ENCODE results near the gene FAM20C. TPM values are rescaled to one million over a fixed set of nuclear protein-coding genes. Genes with fewer than 3 reads are reported as not detected.

Gene FAM20C
- total RNA-seq, 1 donor from 2014 or later: 10.0 TPM

DNA sequence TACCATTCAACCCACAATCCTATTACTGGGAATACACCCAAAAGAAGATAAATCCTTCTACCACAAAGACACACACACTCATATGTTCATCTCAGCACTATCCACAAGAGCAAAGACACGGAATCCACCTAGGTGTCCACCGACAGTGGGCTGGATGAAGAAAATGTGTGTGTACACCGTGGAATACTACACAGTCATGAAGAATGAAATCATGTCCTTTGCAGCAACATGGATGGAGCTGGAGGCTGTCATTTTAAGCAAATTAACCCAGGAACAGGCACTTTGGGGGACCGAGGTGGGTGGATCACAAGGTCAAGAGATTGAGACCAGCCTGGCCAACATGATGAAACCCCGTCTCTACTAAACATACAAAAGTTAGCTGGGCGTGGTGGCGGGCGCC, 89.3 kb downstream of the FAM20C start:
- Histone ChIP-seq H4K20me1 (ENCODE audit: insufficient read depth, low read length) (no peaks in the 10 kb centered on the region), H3K4me3 (ENCODE audit: insufficient read depth, low read depth, low read length) (no peak overlapping the region), H3K9ac (ENCODE audit: low read length) (no peak overlapping the region), H3K4me1 (ENCODE audit: insufficient read depth, low read length) (no peaks in the 10 kb centered on the region), H2AFZ (ENCODE audit: low read depth, low read length) (no peak overlapping the region), H3K27me3 (ENCODE audit: insufficient read depth, low read length) (peaks cover 10% of the 10 kb centered on the region), H3K27ac (ENCODE audit: low read depth, low read length) (no peak overlapping the region), H3K9me3 (ENCODE audit: insufficient read depth, low read depth, low read length) (no peaks in the 10 kb centered on the region), H3K79me2 (ENCODE audit: insufficient read depth, low read length) (no peaks in the 10 kb centered on the region), H3K4me2 (ENCODE audit: low read length) (no peak overlapping the region), H3K36me3 (ENCODE audit: insufficient read depth, low read length) (no peaks in the 10 kb centered on the region)
- FAIRE-seq (no peak), DNase-seq (ENCODE audit: low read depth) (no peak)
- no peaks in the 10 kb centered on the region for H3K4me1 Mint-ChIP-seq (ENCODE audit: low read depth, unreplicated experiment)
- no peak overlapping the region for H3K4me3 Mint-ChIP-seq (ENCODE audit: unreplicated experiment)
- peaks cover 4% of the 10 kb centered on the region for H3K36me3 Mint-ChIP-seq (ENCODE audit: low read depth, unreplicated experiment)
- H3K27me3 Mint-ChIP-seq (ENCODE audit: low read depth, unreplicated experiment): peaks cover 48% of the 10 kb centered on the region
- TF ChIP-seq EZH2 (IDR thresholded peaks at IDR 0.05; ENCODE audit: insufficient read depth, low read length): no peak
- no peak for TF ChIP-seq CTCF (IDR thresholded peaks at IDR 0.05; ENCODE audit: insufficient read depth, low read depth, low read length)
- H3K27ac Mint-ChIP-seq (ENCODE audit: unreplicated experiment): no peak overlapping the region
- H3K9me3 Mint-ChIP-seq (ENCODE audit: unreplicated experiment): peaks cover 13% of the 10 kb centered on the region

DNA sequence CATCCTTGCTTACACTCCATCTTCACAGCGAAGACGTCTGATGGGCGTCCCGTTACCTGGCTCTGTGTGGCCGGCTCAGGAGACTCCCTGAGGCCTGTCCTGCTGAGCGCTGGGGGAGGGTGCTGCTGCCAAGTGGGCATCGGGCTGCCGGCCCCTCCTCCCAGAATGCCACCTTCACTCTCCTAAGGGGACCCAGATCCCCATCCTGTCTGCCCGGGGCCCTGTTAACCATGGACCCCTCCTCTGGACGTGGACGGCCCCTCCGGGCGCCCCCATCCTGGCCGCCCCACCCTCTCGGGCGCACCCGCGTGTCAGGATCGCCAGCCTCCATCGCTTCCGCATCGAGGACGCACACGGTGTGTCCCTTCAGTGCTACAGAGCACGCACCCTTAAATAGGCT, 90.2 kb downstream of the FAM20C start:
- Mint-ChIP-seq H3K36me3 (ENCODE audit: low read depth, unreplicated experiment) (peaks cover 4% of the 10 kb centered on the region), H3K27me3 (ENCODE audit: low read depth, unreplicated experiment) (peaks cover 42% of the 10 kb centered on the region), H3K4me3 (ENCODE audit: unreplicated experiment) (no peak overlapping the region), H3K4me1 (ENCODE audit: low read depth, unreplicated experiment) (no peaks in the 10 kb centered on the region), H3K9me3 (ENCODE audit: unreplicated experiment) (peaks cover 6% of the 10 kb centered on the region), H3K27ac (ENCODE audit: unreplicated experiment) (no peak overlapping the region)
- H3K4me1 ChIP-seq (ENCODE audit: insufficient read depth, low read length): no peaks in the 10 kb centered on the region
- H3K9me3 ChIP-seq (ENCODE audit: insufficient read depth, low read depth, low read length): no peaks in the 10 kb centered on the region
- TF ChIP-seq CTCF (IDR thresholded peaks at IDR 0.05; ENCODE audit: insufficient read depth, low read depth, low read length) (no peak), EZH2 (IDR thresholded peaks at IDR 0.05; ENCODE audit: insufficient read depth, low read length) (no peak)
- H3K27me3 ChIP-seq (ENCODE audit: insufficient read depth, low read length): peaks cover 14% of the 10 kb centered on the region
- FAIRE-seq: no peak
- no peaks in the 10 kb centered on the region for H4K20me1 ChIP-seq (ENCODE audit: insufficient read depth, low read length)
- H3K27ac ChIP-seq (ENCODE audit: low read depth, low read length): no peak overlapping the region
- DNase-seq (ENCODE audit: low read depth): no peak
- no peaks in the 10 kb centered on the region for H3K79me2 ChIP-seq (ENCODE audit: insufficient read depth, low read length)
- no peak overlapping the region for H3K4me2 ChIP-seq (ENCODE audit: low read length)
- H2AFZ ChIP-seq (ENCODE audit: low read depth, low read length): no peak overlapping the region
- no peak overlapping the region for H3K4me3 ChIP-seq (ENCODE audit: insufficient read depth, low read depth, low read length)
- H3K36me3 ChIP-seq (ENCODE audit: insufficient read depth, low read length): no peaks in the 10 kb centered on the region
- H3K9ac ChIP-seq (ENCODE audit: low read length): no peak overlapping the region

DNA sequence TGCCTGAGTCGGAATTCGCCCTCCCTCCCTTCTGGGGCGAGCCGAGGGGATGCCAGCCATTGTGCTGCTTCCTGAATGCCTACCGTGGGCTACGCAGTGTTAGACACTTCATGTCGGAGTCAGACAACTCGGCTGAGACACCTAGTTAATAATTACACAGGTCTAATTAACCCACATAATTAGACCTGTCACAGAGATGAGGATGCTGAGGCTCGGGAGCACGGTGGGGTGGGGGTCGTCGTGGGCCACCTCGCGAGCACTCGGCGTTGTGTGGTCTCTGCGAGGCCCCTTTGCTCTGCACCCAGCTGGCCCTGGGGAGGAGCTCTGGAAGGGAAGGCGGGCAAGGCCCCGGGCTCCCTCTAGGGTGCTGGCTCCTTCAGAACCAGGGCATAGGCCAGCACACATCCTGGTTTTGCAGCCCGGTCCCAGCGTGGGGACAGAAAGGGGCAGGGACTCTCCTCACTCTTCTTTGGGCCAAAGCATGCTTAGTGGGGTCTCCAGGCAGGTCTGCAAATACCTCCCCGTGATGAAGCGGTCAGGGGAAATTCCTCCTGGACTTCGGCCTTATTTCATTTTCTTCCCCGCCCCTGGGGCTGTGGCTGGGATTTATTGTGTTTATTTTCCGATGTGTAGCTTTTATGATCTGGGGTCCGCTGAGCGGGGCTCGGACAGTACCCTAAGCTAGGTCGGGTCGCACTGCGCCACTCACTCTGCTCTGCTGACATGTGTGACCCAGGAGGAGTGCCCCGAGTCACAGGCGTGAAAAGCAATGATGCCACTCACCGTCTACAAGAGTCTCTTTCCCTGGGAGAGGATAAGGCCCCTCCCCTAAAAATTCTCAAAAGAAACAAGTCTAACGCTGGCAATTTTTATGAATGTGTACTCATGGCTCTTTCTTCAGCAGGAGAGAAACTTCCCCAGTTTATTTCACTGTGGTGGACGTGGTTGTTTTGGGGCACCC, 92.7 kb downstream of the FAM20C start:
- no peak for FAIRE-seq
- peaks cover 38% of the 10 kb centered on the region for H3K27me3 Mint-ChIP-seq (ENCODE audit: low read depth, unreplicated experiment)

More for the DNA sequence above, 92.7 kb downstream of the FAM20C start:
- H2AFZ ChIP-seq (ENCODE audit: low read depth, low read length): no peak overlapping the region
- H3K27ac ChIP-seq (ENCODE audit: low read depth, low read length): no peak overlapping the region
- H3K79me2 ChIP-seq (ENCODE audit: insufficient read depth, low read length): no peaks in the 10 kb centered on the region
- TF ChIP-seq EZH2 (IDR thresholded peaks at IDR 0.05; ENCODE audit: insufficient read depth, low read length): no peak
- no peak for TF ChIP-seq CTCF (IDR thresholded peaks at IDR 0.05; ENCODE audit: insufficient read depth, low read depth, low read length)
- H3K4me1 ChIP-seq (ENCODE audit: insufficient read depth, low read length): no peaks in the 10 kb centered on the region
- no peak overlapping the region for H3K4me2 ChIP-seq (ENCODE audit: low read length)
- no peaks in the 10 kb centered on the region for H3K36me3 Mint-ChIP-seq (ENCODE audit: low read depth, unreplicated experiment)
- H3K36me3 ChIP-seq (ENCODE audit: insufficient read depth, low read length): no peaks in the 10 kb centered on the region
- no peaks in the 10 kb centered on the region for H4K20me1 ChIP-seq (ENCODE audit: insufficient read depth, low read length)
- no peak overlapping the region for H3K27ac Mint-ChIP-seq (ENCODE audit: unreplicated experiment)
- no peak overlapping the region for H3K4me3 Mint-ChIP-seq (ENCODE audit: unreplicated experiment)
- no peak overlapping the region for H3K9ac ChIP-seq (ENCODE audit: low read length)
- no peak for DNase-seq (ENCODE audit: low read depth)
- H3K9me3 ChIP-seq (ENCODE audit: insufficient read depth, low read depth, low read length): no peaks in the 10 kb centered on the region
- peaks cover 7% of the 10 kb centered on the region for H3K9me3 Mint-ChIP-seq (ENCODE audit: unreplicated experiment)
- no peak overlapping the region for H3K4me3 ChIP-seq (ENCODE audit: insufficient read depth, low read depth, low read length)
- no peaks in the 10 kb centered on the region for H3K4me1 Mint-ChIP-seq (ENCODE audit: low read depth, unreplicated experiment)
- H3K27me3 ChIP-seq (ENCODE audit: insufficient read depth, low read length): peaks cover 32% of the 10 kb centered on the region

Data from astrocyte (in vitro differentiated cells and primary cell).